ENCODE results near the gene MAP4K5.
"Not testable (repeated sequence)": the region's sequence is repeated elsewhere in the genome, so short reads cannot be mapped to it uniquely, and the experiment has no call there.

Gene MAP4K5

DNA sequence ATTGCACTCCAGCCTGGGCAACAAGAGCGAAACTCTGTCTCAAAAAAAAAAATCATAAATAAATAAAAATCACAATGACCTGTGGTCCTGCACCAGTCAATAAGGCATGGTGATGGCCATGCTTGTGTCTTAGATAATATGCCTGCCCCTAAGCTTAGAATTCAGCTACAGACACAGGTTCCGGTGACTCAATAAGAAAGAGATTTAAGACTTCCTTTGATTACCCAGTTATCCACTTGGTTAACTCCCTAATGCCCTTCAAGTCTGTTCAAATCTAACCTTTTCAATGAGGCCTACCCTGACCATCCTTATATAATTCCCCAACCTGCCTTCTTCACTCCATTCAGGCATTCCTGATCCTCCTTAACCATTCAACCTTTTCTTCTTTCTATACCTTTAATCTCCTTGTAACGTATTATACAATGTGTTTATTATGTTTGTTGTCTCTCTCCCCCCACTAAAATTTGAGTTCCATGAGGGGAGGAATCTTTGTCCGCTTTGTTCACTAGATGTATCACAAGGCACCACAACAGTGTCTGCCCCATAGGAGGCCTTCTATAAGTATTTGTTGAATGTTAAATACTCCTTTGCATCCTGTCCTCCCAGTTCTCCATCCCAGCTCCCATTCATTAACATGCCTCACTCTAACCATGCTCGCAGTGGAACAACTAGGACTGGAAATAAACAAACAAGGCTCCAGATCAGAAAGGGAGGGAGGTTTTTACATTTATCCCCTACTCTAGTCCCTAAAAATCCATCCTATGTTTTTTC is 8.9 kb downstream of the MAP4K5 start:
- Mint-ChIP-seq H3K27ac (peak overlapping the region in 1 of 2 donors; percentile 59), H3K4me1 (peaks cover 59% of the 10 kb centered on the region), H3K9me3 (no peaks in the 10 kb centered on the region), H3K4me3 (peak overlapping the region in 1 of 2 donors; percentile 36), H3K27me3 (no peaks in the 10 kb centered on the region)
- no peak for ATAC-seq
- DNase-seq: no peak

DNA sequence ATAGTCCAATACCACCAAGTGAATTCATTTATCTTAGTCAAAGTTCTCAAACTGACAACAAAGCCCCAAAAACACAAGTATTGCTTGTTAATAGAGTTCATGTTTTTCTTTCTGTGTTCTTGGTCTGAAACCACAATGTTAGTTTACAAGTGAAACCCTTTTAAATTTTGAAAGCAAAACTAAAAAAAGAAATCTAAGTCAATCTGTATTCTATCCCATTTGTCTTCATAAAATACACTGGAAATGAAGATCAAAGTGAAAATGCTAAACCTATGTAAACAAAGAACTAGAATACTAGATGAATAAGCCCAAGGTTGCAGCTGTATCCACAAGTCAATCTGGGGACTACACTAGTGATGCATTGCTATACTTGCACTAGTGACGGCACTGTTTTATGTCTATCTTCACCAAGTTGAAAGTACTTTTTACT is 10.4 kb downstream of the MAP4K5 start:
- H3K4me3 Mint-ChIP-seq: peak overlapping the region; percentile 69 to 76
- peak overlapping the region; percentile 94 to 95 for H3K27ac Mint-ChIP-seq
- no peaks in the 10 kb centered on the region for H3K9me3 Mint-ChIP-seq
- no peaks in the 10 kb centered on the region for H3K27me3 Mint-ChIP-seq
- DNase-seq (peak in 1 of 2 donors; percentile 19), ATAC-seq (peak; percentile 85)
- peaks cover 54% of the 10 kb centered on the region for H3K4me1 Mint-ChIP-seq

DNA sequence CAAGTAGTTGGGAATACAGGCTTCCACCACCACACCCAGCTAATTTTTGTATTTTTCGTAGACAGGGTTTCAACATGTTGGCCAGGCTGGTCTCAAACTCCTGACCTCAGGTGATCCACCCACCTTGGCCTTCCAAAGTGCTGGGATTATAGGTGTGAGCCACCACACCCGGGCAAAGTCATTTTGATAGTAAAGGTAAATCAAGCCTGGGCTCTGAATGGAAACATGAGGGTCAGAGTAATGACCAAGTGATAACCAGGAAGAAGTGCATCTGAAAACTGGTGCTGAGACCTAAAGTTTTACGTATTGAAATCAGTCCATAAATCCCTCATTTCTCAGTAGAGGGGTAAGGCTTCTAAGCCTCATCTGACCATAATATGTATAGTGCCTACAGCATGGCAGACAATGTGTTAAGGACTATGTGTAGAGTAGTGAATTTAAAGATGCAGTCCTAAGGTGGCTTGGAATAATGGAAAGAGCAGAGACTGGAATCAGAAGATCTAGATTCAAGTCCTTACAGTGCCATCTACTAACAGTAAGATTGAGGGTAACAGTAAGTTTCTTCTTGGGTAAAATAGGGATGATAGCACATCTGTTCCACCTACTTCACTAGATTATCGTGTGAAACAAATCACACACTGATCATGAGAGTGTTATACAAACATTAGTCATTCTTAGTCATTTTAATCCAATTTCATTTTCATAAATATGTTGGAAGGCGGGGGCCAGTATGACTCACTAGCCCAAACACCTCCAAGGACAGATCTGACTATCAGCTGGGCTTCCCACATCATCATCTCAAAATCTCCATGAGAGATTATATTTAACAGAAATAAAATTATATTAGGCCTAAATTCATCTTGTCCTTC is 11.2 kb downstream of the MAP4K5 start:
- DNase-seq: peak; percentile 56 to 77
- Mint-ChIP-seq H3K4me1 (peaks cover 50% of the 10 kb centered on the region), H3K27me3 (no peaks in the 10 kb centered on the region), H3K4me3 (peak overlapping the region; percentile 69 to 76), H3K9me3 (no peaks in the 10 kb centered on the region), H3K27ac (peak overlapping the region; percentile 94 to 95)
- ATAC-seq: peak; percentile 91

DNA sequence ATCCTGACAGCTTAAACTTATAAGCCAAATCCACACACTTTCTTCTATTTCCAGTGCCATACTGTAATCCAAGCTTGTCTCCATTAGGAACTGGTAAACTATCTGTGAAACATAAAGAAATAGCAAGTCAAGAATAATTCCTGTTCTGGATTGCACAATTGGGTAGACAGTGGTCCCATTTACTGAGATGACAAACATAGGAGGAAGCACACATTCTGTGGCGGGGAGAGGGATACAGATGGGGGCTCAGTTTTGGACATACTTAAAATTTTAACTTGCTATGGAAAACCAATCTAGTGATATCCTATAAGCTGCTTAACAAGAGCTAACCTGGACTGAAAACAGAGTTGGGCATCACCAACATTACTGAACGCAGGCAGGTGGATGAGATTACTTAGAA is 16.3 kb downstream of the MAP4K5 start:
- Mint-ChIP-seq H3K4me3 (no peak overlapping the region), H3K4me1 (peaks cover 4% of the 10 kb centered on the region), H3K27ac (no peak overlapping the region), H3K27me3 (no peaks in the 10 kb centered on the region), H3K9me3 (no peaks in the 10 kb centered on the region)
- DNase-seq: no peak
- no peak for ATAC-seq

DNA sequence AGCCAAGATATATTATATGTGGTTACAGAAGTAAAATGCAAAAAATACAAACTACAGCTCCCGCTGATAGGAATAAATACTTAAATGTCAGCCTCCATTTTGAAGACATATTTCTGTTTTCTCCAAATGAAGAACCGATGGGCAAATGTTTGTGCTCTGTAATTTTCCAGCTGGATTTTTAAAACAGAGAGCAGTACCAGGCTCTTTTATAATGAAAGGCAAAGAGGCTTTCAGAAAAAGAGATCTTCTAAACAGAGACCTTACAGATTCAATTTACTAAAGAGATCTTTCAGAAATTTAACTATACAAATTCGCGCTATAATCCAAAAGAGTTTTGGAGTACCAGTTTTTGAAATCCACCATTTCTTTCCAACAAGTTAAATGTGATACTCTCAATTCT is 19.9 kb downstream of the MAP4K5 start:
- Mint-ChIP-seq H3K4me1 (peaks cover 9% of the 10 kb centered on the region), H3K9me3 (no peaks in the 10 kb centered on the region), H3K27me3 (no peaks in the 10 kb centered on the region), H3K27ac (no peak overlapping the region), H3K4me3 (no peak overlapping the region)
- ATAC-seq: no peak
- no peak for DNase-seq

DNA sequence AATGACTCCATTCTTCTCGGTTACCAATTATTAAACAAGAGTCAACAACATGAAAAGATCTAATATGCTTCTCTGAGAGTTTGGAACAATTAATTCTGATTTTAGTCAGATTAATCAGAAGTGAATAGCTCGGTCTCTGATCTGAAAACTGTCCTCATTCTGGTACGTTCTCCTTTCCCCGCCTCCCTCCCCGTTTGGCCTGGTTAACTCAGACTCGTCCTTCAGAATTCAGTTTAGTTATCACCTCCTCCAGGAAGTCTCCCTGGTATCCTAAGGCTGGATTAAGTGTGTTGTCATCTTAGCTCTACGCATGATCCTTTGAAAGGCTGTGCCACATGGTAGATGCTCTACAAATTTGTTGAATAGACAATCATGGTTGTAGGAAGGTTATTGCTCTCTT is 22.2 kb downstream of the MAP4K5 start:
- H3K27ac Mint-ChIP-seq: no peak overlapping the region
- no peaks in the 10 kb centered on the region for H3K27me3 Mint-ChIP-seq
- no peaks in the 10 kb centered on the region for H3K9me3 Mint-ChIP-seq
- ATAC-seq (no peak), DNase-seq (no peak)
- no peak overlapping the region for H3K4me3 Mint-ChIP-seq
- H3K4me1 Mint-ChIP-seq: peaks cover 11% of the 10 kb centered on the region

DNA sequence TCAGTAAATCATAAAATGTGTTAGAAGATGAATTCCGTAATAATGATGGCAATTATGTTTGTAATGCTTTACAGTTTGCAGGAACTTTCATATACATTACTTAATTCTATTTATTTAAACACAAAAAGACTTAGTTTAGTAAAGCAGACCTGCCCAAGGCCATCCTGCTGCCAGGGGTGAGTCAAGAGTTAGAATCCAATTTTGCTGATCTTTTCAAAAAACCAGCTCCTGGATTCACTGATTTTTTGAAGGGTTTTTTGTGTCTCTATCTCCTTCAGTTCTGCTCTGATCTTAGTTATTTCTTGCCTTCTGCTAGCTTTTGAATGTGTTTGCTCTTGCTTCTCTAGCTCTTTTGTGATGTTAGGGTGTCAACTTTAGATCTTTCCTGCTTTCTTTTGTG is 25.3 kb downstream of the MAP4K5 start:
- not testable (repeated sequence) for H3K9me3 Mint-ChIP-seq, H3K27me3 Mint-ChIP-seq, ATAC-seq, DNase-seq, H3K27ac Mint-ChIP-seq, H3K4me3 Mint-ChIP-seq
- H3K4me1 Mint-ChIP-seq: peaks cover 11% of the 10 kb centered on the region

DNA sequence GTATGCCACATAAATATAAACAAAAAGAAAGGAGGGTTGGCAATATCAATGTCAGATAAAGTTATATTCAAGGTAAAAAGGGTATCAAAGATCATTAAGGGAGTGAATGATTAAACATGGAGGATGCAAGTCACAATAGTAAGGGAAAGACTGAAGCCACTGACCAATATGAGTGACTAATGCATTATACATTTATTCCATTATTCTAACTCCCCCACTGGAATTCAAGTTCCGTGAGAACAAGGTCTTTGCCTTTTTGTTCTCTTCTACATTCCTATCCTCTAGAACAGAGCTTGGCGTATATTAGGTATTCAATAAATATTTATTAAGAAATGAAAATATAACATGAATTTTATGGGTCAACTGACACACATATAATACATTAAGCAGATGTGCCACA is 30.7 kb downstream of the MAP4K5 start:
- Mint-ChIP-seq H3K27me3 (no peaks in the 10 kb centered on the region), H3K4me1 (peaks cover 6% of the 10 kb centered on the region), H3K9me3 (no peaks in the 10 kb centered on the region), H3K4me3 (no peak overlapping the region), H3K27ac (no peak overlapping the region)
- DNase-seq (no peak), ATAC-seq (no peak)

DNA sequence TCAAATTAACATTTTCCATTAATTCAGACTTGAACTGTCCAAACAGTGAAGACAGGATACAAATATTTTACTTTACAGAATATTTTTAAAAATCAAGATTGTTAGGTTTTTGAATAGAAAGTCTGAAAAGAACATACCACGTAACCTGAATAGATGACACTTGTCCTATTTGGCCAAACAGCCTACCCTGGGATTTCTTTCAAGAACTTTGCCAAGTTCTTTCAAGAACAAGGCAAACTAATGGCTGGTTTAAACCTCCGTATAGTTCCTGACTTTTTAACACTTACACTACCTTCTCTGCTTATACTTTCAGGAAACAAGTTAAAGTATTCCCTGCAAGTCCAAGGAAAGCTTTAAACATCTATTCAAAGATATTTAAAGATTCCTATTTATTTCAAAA is 35.0 kb downstream of the MAP4K5 start:
- H3K4me3 Mint-ChIP-seq: no peak overlapping the region
- no peak overlapping the region for H3K27ac Mint-ChIP-seq
- no peaks in the 10 kb centered on the region for H3K9me3 Mint-ChIP-seq
- no peaks in the 10 kb centered on the region for H3K27me3 Mint-ChIP-seq
- peaks cover 13% of the 10 kb centered on the region for H3K4me1 Mint-ChIP-seq
- DNase-seq (no peak), ATAC-seq (no peak)

DNA sequence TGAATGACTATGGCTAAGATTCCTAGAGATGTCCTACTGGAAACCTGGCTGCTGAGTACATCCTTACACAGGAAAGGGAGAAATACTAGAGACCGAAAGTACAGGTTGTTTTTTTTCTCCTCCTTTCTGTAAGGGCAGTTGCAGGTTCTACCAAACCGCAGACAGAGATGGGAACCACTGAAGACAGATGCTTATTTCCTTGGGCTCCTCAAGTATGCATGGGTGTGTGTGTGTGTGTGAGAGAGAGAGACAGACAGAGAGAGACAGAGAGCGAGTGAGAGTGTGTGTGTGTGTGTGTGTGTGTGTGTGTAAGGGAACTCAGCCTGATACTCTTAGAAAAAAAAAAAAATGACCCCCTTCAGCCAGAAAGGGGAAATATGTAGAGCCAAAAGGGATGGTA is 42.5 kb downstream of the MAP4K5 start:
- no peak for ATAC-seq

DNA sequence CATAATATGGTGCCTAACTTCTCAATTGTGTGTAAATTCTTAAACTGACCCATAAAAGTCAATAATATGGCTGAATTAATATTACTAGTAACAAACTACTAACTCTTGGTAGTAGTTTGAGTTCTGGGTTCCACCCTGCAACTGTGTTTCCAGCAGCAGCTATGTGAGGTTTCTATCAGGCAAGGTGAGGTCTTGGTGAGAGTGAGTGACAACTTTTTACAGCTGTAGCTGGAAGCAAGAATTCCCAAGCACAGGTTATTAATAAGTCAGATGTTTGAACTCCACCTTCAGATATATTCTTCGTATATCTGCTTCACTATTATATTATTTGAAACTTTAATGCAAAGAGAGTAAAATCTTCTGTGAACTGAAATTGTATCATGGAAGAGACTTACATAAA is 43.8 kb downstream of the MAP4K5 start:
- H3K4me3 Mint-ChIP-seq: no peak overlapping the region
- no peaks in the 10 kb centered on the region for H3K4me1 Mint-ChIP-seq
- DNase-seq: no peak
- no peaks in the 10 kb centered on the region for H3K27me3 Mint-ChIP-seq
- no peaks in the 10 kb centered on the region for H3K9me3 Mint-ChIP-seq
- no peak overlapping the region for H3K27ac Mint-ChIP-seq
- ATAC-seq: no peak

More for the DNA sequence above, 42.5 kb downstream of the MAP4K5 start:
- no peak overlapping the region for H3K4me3 Mint-ChIP-seq
- no peaks in the 10 kb centered on the region for H3K4me1 Mint-ChIP-seq
- no peaks in the 10 kb centered on the region for H3K27me3 Mint-ChIP-seq
- no peak for DNase-seq
- no peaks in the 10 kb centered on the region for H3K9me3 Mint-ChIP-seq
- no peak overlapping the region for H3K27ac Mint-ChIP-seq

DNA sequence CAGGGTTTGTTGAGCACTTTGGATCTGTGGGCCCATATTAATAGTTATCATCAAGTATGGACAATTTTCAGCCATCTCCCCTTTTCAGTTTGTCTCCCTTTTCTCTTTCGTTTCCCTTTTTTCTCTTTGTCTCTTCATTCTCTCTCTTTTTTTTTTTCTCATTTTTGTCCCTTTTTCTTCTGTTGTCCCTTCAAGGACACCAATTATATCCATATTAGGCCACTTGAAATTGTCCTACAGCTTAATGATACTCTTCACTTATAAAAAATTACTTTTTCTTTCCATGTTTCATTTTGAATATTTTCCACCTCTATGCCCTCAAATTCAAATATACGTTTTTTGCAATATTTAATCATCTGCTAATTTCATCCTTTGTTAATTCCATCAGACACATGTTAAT is 53.3 kb downstream of the MAP4K5 start:
- no peak for ATAC-seq
- H3K27me3 Mint-ChIP-seq: no peaks in the 10 kb centered on the region
- H3K27ac Mint-ChIP-seq: no peak overlapping the region
- no peak for DNase-seq
- H3K4me1 Mint-ChIP-seq: no peaks in the 10 kb centered on the region
- no peak overlapping the region for H3K4me3 Mint-ChIP-seq
- H3K9me3 Mint-ChIP-seq: peaks cover 7% of the 10 kb centered on the region in 2 donors

DNA sequence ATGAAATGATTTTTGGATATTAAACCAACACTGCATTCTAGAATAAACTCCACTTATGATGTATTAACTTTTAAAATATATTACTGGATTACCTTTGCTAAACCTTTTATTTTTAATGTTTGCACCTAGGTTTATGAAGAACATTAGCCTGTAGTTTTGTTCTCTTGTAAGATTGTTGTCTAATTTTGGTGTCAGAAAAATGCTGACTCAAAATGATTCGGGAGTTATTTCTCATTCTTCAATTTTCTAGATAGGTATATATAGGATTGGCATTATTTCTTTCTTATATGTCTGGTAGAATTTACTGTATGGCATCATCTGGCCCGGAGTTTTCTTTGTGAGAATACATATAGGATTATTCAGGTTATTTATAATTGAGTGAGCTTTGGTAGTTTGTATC is 54.6 kb downstream of the MAP4K5 start:
- DNase-seq: no peak
- H3K27me3 Mint-ChIP-seq: no peaks in the 10 kb centered on the region
- ATAC-seq: no peak
- H3K4me1 Mint-ChIP-seq: no peaks in the 10 kb centered on the region
- H3K27ac Mint-ChIP-seq: no peak overlapping the region
- peaks cover 7 to 8% of the 10 kb centered on the region in 2 donors for H3K9me3 Mint-ChIP-seq
- H3K4me3 Mint-ChIP-seq: no peak overlapping the region

DNA sequence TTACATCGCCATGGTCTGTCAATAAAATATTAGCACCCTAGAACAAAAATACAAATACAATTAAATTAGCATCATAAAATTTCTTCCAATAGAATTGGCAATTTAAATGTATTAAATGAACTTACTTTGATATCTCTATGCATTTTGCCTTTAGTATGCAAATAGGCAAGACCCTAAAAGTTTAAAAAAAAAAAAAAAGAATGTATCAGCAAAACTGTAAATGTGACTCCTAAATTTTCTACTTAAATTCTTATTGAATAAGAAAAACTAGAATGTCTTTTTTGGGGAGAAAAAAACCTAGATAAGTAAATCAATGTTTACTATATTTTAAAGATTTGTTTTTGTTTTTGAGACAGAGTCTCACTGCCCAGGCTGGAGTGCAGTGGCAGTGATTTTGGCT is 56.2 kb downstream of the MAP4K5 start:
- H3K4me3 Mint-ChIP-seq: no peak overlapping the region
- no peak for ATAC-seq
- peaks cover 8 to 18% of the 10 kb centered on the region in 2 donors for H3K9me3 Mint-ChIP-seq
- H3K4me1 Mint-ChIP-seq: no peaks in the 10 kb centered on the region
- no peaks in the 10 kb centered on the region for H3K27me3 Mint-ChIP-seq
- no peak overlapping the region for H3K27ac Mint-ChIP-seq
- no peak for DNase-seq

DNA sequence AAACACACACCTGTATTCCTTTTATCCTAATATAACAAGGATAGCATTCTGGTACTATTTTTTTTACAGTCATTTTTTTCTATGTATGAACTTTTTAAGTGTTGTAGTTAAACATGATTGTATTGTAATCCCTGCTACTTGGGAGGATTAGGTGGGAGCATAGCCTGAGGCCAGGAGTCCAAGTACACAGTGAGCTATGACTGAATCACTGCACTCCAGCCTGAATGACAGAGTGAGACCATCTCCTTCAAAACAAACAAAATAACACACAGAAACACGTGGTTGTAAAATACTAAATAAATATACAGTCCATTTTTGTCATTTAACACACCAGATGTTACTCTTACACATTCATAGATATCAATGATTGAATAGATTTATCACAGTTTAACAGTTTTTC is 56.9 kb downstream of the MAP4K5 start:
- H3K27ac Mint-ChIP-seq: no peak overlapping the region
- H3K4me1 Mint-ChIP-seq: no peaks in the 10 kb centered on the region
- DNase-seq (no peak), ATAC-seq (no peak)
- H3K27me3 Mint-ChIP-seq: no peaks in the 10 kb centered on the region
- peaks cover 8 to 18% of the 10 kb centered on the region in 2 donors for H3K9me3 Mint-ChIP-seq
- H3K4me3 Mint-ChIP-seq: no peak overlapping the region

DNA sequence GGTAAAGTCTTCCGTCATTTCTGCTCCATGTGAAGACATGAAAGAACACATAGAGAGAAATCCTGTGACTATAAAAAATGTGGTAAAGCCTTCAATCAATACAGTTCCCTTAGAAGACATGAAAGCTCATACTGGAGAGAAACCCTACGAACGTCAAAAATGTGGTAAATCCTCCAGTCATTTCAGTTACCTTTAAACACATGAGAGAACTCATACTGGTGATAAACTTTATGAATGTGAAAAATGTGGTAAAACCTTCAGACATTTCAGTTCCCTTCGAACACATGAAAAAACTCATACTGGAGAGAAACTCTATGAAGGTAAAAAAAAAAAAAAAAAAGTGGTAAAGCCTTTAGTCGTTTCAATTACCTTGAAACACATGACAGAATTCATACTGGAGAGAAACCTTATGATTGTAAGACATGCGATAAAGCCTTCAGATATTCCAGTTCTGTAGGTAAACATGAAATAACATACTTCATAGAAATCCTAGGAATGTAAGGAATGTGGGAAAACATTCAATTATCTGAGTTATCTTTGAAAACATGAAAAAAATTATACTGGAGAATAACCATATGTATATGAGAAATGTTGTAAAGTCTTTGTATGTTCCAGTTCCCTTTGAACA is 60.4 kb downstream of the MAP4K5 start:
- no peak overlapping the region for H3K4me3 Mint-ChIP-seq
- H3K27ac Mint-ChIP-seq: no peak overlapping the region
- H3K9me3 Mint-ChIP-seq: peaks cover 21% of the 10 kb centered on the region in 2 donors
- ATAC-seq (no peak), DNase-seq (no peak)
- H3K27me3 Mint-ChIP-seq: no peaks in the 10 kb centered on the region
- H3K4me1 Mint-ChIP-seq: no peaks in the 10 kb centered on the region
